ENCODE results near the gene CALML5.

The CALML5 gene

GRCh38 chr10:5500910-5501309 lies 1.5 kb upstream of the CALML5 start:
- DNase-seq (ENCODE audit: low spot score), result no peak

DNA sequence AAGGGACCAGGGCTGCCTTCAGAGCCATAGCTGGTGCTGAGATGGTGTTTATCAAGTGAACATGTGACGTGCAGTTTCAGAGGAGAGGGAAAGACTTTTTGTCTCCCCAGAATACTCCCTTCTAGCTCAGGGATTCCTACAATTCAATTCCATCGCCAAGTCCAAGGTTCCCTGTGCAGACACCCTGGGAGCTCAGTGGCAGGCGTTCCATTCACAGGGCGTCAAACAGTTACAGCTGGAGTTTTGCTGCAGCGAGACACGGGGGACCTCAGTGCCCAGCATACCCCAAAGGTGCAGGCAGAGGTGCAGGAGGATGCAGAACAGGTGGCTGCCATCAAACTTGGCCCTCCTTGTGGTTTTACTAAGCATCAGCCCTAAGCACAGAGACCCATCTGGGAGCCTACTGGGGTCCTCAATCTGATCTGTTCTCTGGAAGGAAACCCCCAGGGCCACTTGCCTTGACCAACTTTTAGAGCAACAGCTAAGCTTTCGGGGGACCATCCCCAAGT lies 846 bp upstream of the CALML5 start:
- DNase-seq (ENCODE audit: low spot score), result no peak

GRCh38 chr10:5498791-5499492 lies 428 bp downstream of the CALML5 start:
- DNase-seq (ENCODE audit: low spot score), result no peak

- no peak for DNase-seq (ENCODE audit: low spot score)
Observed at GRCh38 chr10:5497948-5498730, 1.2 kb downstream of the CALML5 start.

DNA sequence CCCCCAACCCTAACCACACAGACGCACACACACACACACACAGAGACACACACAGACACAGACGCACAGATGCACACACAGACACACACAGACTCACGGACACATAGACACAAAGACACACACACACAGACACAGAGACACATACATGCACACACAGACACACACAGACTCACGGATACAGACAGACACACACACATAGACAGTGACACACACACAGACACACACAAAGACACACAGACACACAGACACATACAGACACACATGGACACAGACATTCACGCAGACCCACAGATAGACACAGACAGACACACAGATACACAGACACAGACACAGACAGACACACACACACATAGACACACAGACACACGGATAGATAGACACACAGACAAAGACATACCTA lies 2.1 kb downstream of the CALML5 start:
- no peak for DNase-seq (ENCODE audit: low spot score)

GRCh38 chr10:5496261-5497250 lies 2.8 kb downstream of the CALML5 start:
- DNase-seq (ENCODE audit: low spot score), result no peak

DNA sequence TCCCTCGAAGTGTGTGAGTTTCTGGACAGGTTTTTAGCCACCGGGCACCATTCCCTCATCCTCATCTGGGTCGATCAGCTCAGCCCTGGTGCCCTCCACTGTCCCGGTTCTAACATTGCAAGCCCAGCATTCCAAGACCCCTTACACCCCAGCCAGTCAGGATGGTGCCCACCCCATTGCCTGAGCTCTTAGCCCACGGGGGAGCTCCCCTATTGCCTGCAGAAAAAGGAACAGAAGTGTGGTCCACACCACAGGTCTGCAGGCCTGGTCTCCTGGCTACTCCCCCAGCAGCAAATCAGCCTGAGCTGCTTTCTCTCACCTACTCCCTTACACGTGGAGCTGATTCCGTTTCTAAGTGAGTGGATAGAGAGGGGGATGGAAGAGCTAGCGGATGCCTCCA lies 4.8 kb downstream of the CALML5 start:
- no peak for DNase-seq (ENCODE audit: low spot score)

GRCh38 chr10:5493691-5494090 lies 5.7 kb downstream of the CALML5 start:
- no peak for DNase-seq (ENCODE audit: low spot score)

GRCh38 chr10:5492929-5493576 lies 6.3 kb downstream of the CALML5 start:
- DNase-seq (ENCODE audit: low spot score), result no peak

- no peak for DNase-seq (ENCODE audit: low spot score)
Observed at GRCh38 chr10:5492322-5492855, 7.0 kb downstream of the CALML5 start.

DNA sequence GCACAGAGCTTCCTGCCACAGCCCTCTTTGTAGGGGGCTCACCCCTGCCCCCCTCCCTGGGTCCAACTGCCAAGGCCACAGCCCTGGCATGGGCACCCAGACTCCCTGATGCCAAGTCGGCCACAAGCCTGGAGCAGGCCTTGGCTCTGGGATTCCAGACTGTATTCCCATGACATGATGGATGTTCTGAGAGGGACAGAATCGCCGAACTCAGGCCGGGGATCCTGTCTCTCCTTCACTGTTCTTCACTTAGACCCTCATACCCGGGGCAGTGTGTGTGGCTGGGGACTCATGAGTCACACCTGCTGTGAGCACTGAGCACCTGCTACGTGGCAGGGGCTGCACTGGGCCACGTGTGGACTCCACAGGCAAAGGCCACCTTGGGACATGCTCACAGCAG lies 7.9 kb downstream of the CALML5 start:
- DNase-seq (ENCODE audit: low spot score), result no peak

- DNase-seq (ENCODE audit: low spot score), result no peak
Observed at GRCh38 chr10:5490698-5491464, 8.5 kb downstream of the CALML5 start.

DNA sequence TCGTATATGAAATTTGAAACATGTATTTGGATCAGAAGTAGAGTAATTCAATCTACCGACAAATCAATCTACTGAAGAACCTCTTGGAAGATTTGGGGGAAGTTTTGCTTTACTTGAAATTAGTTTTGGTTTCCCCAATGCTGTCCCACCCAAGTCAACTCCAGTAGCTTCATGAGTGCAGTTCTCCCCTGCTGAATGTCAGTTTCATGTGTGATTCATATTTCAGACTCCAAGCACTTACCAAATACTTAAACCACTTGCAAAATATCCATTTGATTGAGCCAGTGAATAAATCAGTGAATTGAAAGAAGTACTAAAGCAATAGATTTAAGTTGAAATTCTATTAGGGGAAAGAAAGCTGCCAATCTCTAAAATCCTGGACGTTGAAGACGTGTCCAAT lies 9.3 kb downstream of the CALML5 start:
- no peak for DNase-seq (ENCODE audit: low spot score)

GRCh38 chr10:5488272-5489161 lies 10.9 kb downstream of the CALML5 start:
- DNase-seq (ENCODE audit: low spot score), result no peak

GRCh38 chr10:5486853-5487235 lies 12.5 kb downstream of the CALML5 start:
- DNase-seq (ENCODE audit: low spot score), result no peak

GRCh38 chr10:5485948-5486852 lies 13.2 kb downstream of the CALML5 start:
- DNase-seq (ENCODE audit: low spot score), result no peak

DNA sequence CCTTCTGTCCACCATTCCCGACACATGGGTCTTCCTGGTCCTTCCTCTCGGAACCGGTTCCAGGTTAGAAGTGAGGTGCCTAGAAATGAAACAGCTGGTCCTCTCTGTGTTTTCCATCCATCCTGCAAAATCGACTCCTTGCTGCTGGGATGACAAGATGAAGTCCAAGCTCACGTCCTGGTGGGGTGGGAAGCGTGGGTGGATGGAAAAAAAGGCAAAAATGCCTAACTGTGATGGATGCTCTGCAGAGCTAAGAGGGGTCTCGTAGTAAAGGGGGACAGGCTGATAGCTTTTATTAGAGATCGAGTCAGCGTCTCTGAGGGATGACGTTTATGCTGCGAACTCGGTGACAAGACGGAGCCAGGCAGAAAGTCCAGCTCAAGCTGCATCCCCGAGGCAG lies 14.1 kb downstream of the CALML5 start:
- no peak for DNase-seq (ENCODE audit: low spot score)

- no peak for DNase-seq (ENCODE audit: low spot score)
Observed at GRCh38 chr10:5484205-5484604, 15.2 kb downstream of the CALML5 start.

GRCh38 chr10:5482016-5482415 lies 17.4 kb downstream of the CALML5 start:
- DNase-seq (ENCODE audit: low spot score), result no peak
